Tibial nerve (tissue), 4 donors: ENCODE results near the gene MFAP3. TPM values are rescaled to one million over a fixed set of nuclear protein-coding genes. Genes with fewer than 3 reads are reported as not detected.

ENCODE experiments used
- DNase-seq, 2 donors: peaks; one replicate each; pipeline ENCODE4 v3.0.0-alpha.2; 2019; ENCODE audit warnings: low spot score in 2 of 2
- H3K27ac ChIP-seq, 4 donors: fragments of 200-600 bp; sonication (generic) in 3 of 4; one replicate each; pipeline ENCODE4 v1.5.1; 2017 to 2019; ENCODE audit warnings: mild to moderate bottlenecking in 1 of 4
- H3K27me3 ChIP-seq, 2 donors: fragments of 200-600 bp; sonication (generic) in 1 of 2; one replicate each; pipeline versions ENCODE4 v1.5.1 to v1.6.0; 2017 to 2019
- H3K36me3 ChIP-seq, 3 donors: fragments of 200-600 bp; sonication (generic); one replicate each; pipeline ENCODE4 v1.5.1; 2018 to 2019
- H3K4me1 ChIP-seq, 4 donors: fragments of 200-600 bp; sonication (generic) in 3 of 4; one replicate each; pipeline ENCODE4 v1.5.1; 2017 to 2019
- H3K4me3 ChIP-seq, 4 donors: fragments of 200-600 bp; sonication (generic) in 3 of 4; one replicate each; pipeline ENCODE4 v1.5.1; 2017 to 2019; ENCODE audit warnings: mild to moderate bottlenecking in 1 of 4, moderate library complexity in 1 of 4
- H3K9me3 ChIP-seq, 4 donors: fragments of 200-600 bp; sonication (generic) in 3 of 4; one replicate each; pipeline ENCODE4 v1.5.1; 2017 to 2019
- CTCF ChIP-seq, 5 experiments: fragments of 200-600 bp in 3 of 5; fragments of 450-650 bp in 2 of 5; sonication (generic) in 3 of 5; IDR thresholded peaks; one replicate each; pipeline ENCODE4 v1.5.1; 2016 to 2019; ENCODE audit warnings: antibody characterized with exemption in 5 of 5, mild to moderate bottlenecking in 3 of 5, moderate library complexity in 2 of 5
- EP300 ChIP-seq, 2 donors: sonication (generic); formaldehyde crosslinking; IDR thresholded peaks; one replicate each; pipeline ENCODE4 v1.6.1; 2017; ENCODE audit warnings: antibody characterized with exemption in 2 of 2, mild to moderate bottlenecking in 1 of 2
- POLR2A ChIP-seq, 2 donors: fragments of 450-650 bp; IDR thresholded peaks; one replicate each; pipeline ENCODE4 v1.6.1; 2017; ENCODE audit warnings: antibody characterized with exemption in 2 of 2, mild to moderate bottlenecking in 2 of 2, moderate library complexity in 2 of 2
- WGBS, 2 donors: methylation state at CpG; one replicate each; pipeline ENCODE4 v1.1.5; 2018; 5-methylcytosine and 5-hydroxymethylcytosine counted together
- total RNA-seq, 4 donors: library from RNA; depleted of rRNA; stranded (reverse); fragments of >200 nt; gene quantifications; one replicate each; pipeline ENCODE4 v1.1.0, GENCODE V29; 2016

MFAP3 gene
- total RNA-seq, 4 donors from 2014 or later: 15.7 to 45.9 (median 36.4) TPM

GRCh38 chr5:154058055-154059038 lies 19.6 kb downstream of the MFAP3 start:
- Histone ChIP-seq H3K27ac (no peak overlapping the region), H3K27me3 (no peaks in the 10 kb centered on the region), H3K36me3 (peaks cover 0 to 14% (median 0%) of the 10 kb centered on the region in 3 donors), H3K9me3 (no peaks in the 10 kb centered on the region), H3K4me3 (no peak overlapping the region), H3K4me1 (peaks cover 0 to 15% (median 0%) of the 10 kb centered on the region in 4 donors)
- TF ChIP-seq CTCF (IDR thresholded peaks at IDR 0.05) (no peak), EP300 (IDR thresholded peaks at IDR 0.05) (no peak), POLR2A (IDR thresholded peaks at IDR 0.05) (no peak)
- 65 to 72% methylated on average over 10 of the region's 10 CpGs for WGBS, 2 donors
- no peak for DNase-seq

DNA sequence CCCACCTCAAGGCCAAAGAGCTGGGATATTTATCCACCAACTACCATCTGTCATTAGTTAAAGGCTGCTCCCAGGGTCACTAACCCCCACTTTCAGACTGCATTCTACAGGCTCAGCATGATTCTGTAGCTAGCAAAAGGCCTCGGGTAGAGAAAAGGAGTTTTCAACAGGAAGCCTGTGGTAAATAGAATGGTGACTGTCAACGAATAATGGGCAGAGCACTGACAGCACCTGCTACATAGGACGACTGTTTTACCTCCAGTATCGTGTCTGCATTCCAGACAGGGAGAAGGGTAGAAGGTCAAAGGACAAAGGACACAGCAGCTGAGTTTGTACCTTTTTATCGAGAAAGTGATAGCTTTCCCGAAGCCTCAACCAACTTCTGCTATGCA lies 20.3 kb downstream of the MFAP3 start:
- Histone ChIP-seq H3K4me1 (peaks cover 0 to 15% (median 0%) of the 10 kb centered on the region in 4 donors), H3K9me3 (no peaks in the 10 kb centered on the region), H3K4me3 (no peak overlapping the region), H3K27ac (no peak overlapping the region), H3K27me3 (no peaks in the 10 kb centered on the region), H3K36me3 (peaks cover 0 to 7% (median 0%) of the 10 kb centered on the region in 3 donors)
- DNase-seq: no peak
- 52 to 61% methylated on average over 6 of the region's 6 CpGs for WGBS, 2 donors
- TF ChIP-seq CTCF (IDR thresholded peaks at IDR 0.05): no peak
- no peak for TF ChIP-seq EP300 (IDR thresholded peaks at IDR 0.05)
- TF ChIP-seq POLR2A (IDR thresholded peaks at IDR 0.05): no peak

DNA sequence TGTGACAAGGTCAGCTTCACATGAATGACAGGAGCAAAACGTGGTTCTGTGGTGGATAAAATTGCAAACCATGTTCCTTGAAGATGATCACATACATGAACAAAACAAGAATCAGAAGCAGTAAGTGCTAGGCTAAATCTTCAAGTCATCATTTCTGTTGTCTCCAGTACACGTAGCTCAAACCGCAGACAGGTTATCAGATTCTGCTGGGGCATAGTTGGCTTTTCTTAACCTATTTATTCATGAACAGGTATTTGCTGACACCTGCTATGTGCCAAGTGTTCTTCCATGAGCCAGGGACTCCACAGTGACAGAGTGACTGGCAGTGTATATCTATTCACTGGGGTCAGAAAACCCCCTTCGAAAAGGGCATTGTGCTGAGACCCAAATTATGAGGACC lies 20.8 kb downstream of the MFAP3 start:
- TF ChIP-seq CTCF (IDR thresholded peaks at IDR 0.05) (no peak), EP300 (IDR thresholded peaks at IDR 0.05) (no peak), POLR2A (IDR thresholded peaks at IDR 0.05) (no peak)
- H3K4me3 ChIP-seq: no peak overlapping the region
- no peaks in the 10 kb centered on the region for H3K27me3 ChIP-seq
- H3K27ac ChIP-seq: no peak overlapping the region
- H3K9me3 ChIP-seq: no peaks in the 10 kb centered on the region
- peaks cover 0 to 15% (median 0%) of the 10 kb centered on the region in 4 donors for H3K4me1 ChIP-seq
- WGBS, 2 donors: 84 to 87% methylated on average over 4 of the region's 4 CpGs
- H3K36me3 ChIP-seq: peaks cover 0 to 4% (median 0%) of the 10 kb centered on the region in 3 donors
- DNase-seq: no peak

GRCh38 chr5:154060606-154061005 lies 21.8 kb downstream of the MFAP3 start:
- peaks cover 0 to 15% (median 0%) of the 10 kb centered on the region in 4 donors for H3K4me1 ChIP-seq
- H3K27me3 ChIP-seq: no peaks in the 10 kb centered on the region
- WGBS, 2 donors: 92 to 93% methylated on average over 3 of the region's 3 CpGs
- H3K27ac ChIP-seq: no peak overlapping the region
- TF ChIP-seq CTCF (IDR thresholded peaks at IDR 0.05) (no peak), EP300 (IDR thresholded peaks at IDR 0.05) (no peak), POLR2A (IDR thresholded peaks at IDR 0.05) (no peak)
- DNase-seq: no peak
- peaks cover 0 to 7% (median 0%) of the 10 kb centered on the region in 3 donors for H3K36me3 ChIP-seq
- no peak overlapping the region for H3K4me3 ChIP-seq
- H3K9me3 ChIP-seq: no peaks in the 10 kb centered on the region

GRCh38 chr5:154063372-154063771 lies 24.6 kb downstream of the MFAP3 start:
- peaks cover 0 to 7% (median 0%) of the 10 kb centered on the region in 3 donors for H3K36me3 ChIP-seq
- DNase-seq: no peak
- H3K27me3 ChIP-seq: no peaks in the 10 kb centered on the region
- no peak overlapping the region for H3K27ac ChIP-seq
- H3K4me1 ChIP-seq: peaks cover 0 to 6% (median 0%) of the 10 kb centered on the region in 4 donors
- TF ChIP-seq CTCF (IDR thresholded peaks at IDR 0.05) (no peak), EP300 (IDR thresholded peaks at IDR 0.05) (no peak), POLR2A (IDR thresholded peaks at IDR 0.05) (no peak)
- H3K4me3 ChIP-seq: no peak overlapping the region
- H3K9me3 ChIP-seq: no peaks in the 10 kb centered on the region
